HEK293 (cell line): ENCODE measurements around the gene GLCCI1.

Experiments used
- CTCF ChIA-PET: fragments of 350-600 bp; formaldehyde crosslinking; extraction: SDS; loops from one replicate; lab custom pipeline; 2021; ENCODE audit warnings: antibody characterized with exemption; lab: Yijun Ruan, JAX
- POLR2A ChIA-PET: fragments of 300-600 bp; formaldehyde crosslinking; extraction: SDS; loops from one replicate; lab custom pipeline; 2020; ENCODE audit warnings: antibody characterized with exemption, inconsistent platforms; lab: Yijun Ruan, JAX
- H3K27ac ChIP-seq: fragments of 200-500 bp; sonication (Bioruptor generic); 2 replicates; pipeline ENCODE4 v1.5.1; 2014; ENCODE audit warnings: low read depth, low read length, control low read depth, inconsistent platforms; ENCODE audit errors: extremely low read depth
- H3K36me3 ChIP-seq, 2 experiments: fragments of 200-500 bp in 1 of 2; sonication (Bioruptor generic) in 1 of 2; 1 replicate in 1 of 2; 2 replicates in 1 of 2; pipeline ENCODE4 v1.5.1; 2014 to 2017; ENCODE audit warnings: inconsistent platforms in 2 of 2, low read length in 2 of 2; ENCODE audit not compliant: control insufficient read depth in 2 of 2, insufficient read depth in 1 of 2
- H3K4me1 ChIP-seq: fragments of 200-500 bp; sonication (Bioruptor generic); 2 replicates; pipeline ENCODE4 v1.5.1; 2014; ENCODE audit warnings: mild to moderate bottlenecking, low read length, inconsistent platforms; ENCODE audit not compliant: control insufficient read depth, insufficient read depth
- H3K4me3 ChIP-seq: 2 replicates; pipeline ENCODE4 v1.5.1; 2011; ENCODE audit warnings: low read depth, mild to moderate bottlenecking, control low read depth, low read length, moderate library complexity
- H3K9me3 ChIP-seq: fragments of 200-500 bp; sonication (Bioruptor generic); 2 replicates; pipeline ENCODE4 v1.5.1; 2014; ENCODE audit warnings: low read depth, low read length, inconsistent platforms; ENCODE audit not compliant: control insufficient read depth, insufficient read depth
- AEBP2 ChIP-seq: fragments of 450-650 bp; formaldehyde crosslinking; IDR thresholded peaks from 2 replicates; pipeline ENCODE4 v1.5.1; 2016; ENCODE audit warnings: missing biosample characterization, missing genetic modification characterization, borderline replicate concordance
- GFI1B ChIP-seq: fragments of 450-650 bp; formaldehyde crosslinking; IDR thresholded peaks from 2 replicates; pipeline ENCODE4 v1.5.1; 2016; ENCODE audit warnings: missing biosample characterization, missing genetic modification characterization
- HOXA7 ChIP-seq: sonication (generic); formaldehyde crosslinking; IDR thresholded peaks from 2 replicates; pipeline ENCODE4 v1.8.1; 2022; ENCODE audit warnings: missing genetic modification reagents, borderline replicate concordance
- KLF7 ChIP-seq: fragments of 450-650 bp; formaldehyde crosslinking; IDR thresholded peaks from 2 replicates; pipeline ENCODE4 v1.5.1; 2016; ENCODE audit warnings: missing biosample characterization, missing genetic modification characterization, borderline replicate concordance
- KLF9 ChIP-seq: fragments of 450-650 bp; formaldehyde crosslinking; IDR thresholded peaks from 2 replicates; pipeline ENCODE4 v1.5.1; 2016; ENCODE audit warnings: missing biosample characterization, missing genetic modification characterization, low read depth
- SALL2 ChIP-seq: fragments of 450-650 bp; formaldehyde crosslinking; IDR thresholded peaks from 2 replicates; pipeline ENCODE4 v1.5.0; 2017; ENCODE audit warnings: missing biosample characterization, mild to moderate bottlenecking, missing genetic modification characterization, borderline replicate concordance
- SCRT1 ChIP-seq: fragments of 450-650 bp; formaldehyde crosslinking; IDR thresholded peaks from 2 replicates; pipeline ENCODE4 v1.5.1; 2016; ENCODE audit warnings: missing biosample characterization, missing genetic modification characterization, borderline replicate concordance
- SCRT2 ChIP-seq: fragments of 450-650 bp; formaldehyde crosslinking; IDR thresholded peaks from 2 replicates; pipeline ENCODE4 v1.5.1; 2016; ENCODE audit warnings: missing biosample characterization, missing genetic modification characterization
- ZBTB21 ChIP-seq: fragments of 450-650 bp; formaldehyde crosslinking; IDR thresholded peaks from 2 replicates; pipeline ENCODE4 v1.5.1; 2017; ENCODE audit warnings: missing biosample characterization, missing genetic modification characterization
- ZBTB7A ChIP-seq: fragments of 450-650 bp; formaldehyde crosslinking; IDR thresholded peaks from 2 replicates; pipeline ENCODE4 v1.5.1; 2016; ENCODE audit warnings: low read depth, missing biosample characterization, missing genetic modification characterization
- ZEB2 ChIP-seq: fragments of 450-650 bp; formaldehyde crosslinking; IDR thresholded peaks from 2 replicates; pipeline ENCODE4 v1.5.1; 2016; ENCODE audit warnings: missing biosample characterization, missing genetic modification characterization
- ZNF140 ChIP-seq: fragments of 450-650 bp; formaldehyde crosslinking; IDR thresholded peaks from 2 replicates; pipeline ENCODE4 v1.5.1; 2016; ENCODE audit warnings: missing biosample characterization, missing genetic modification characterization
- ZNF16 ChIP-seq: fragments of 450-650 bp; formaldehyde crosslinking; IDR thresholded peaks from 2 replicates; pipeline ENCODE4 v1.5.1; 2016; ENCODE audit warnings: low read depth, missing biosample characterization, missing genetic modification characterization
- ZNF274 ChIP-seq, 2 experiments: fragments of 200-500 bp in 1 of 2; fragments of 450-650 bp in 1 of 2; sonication (Bioruptor generic) in 1 of 2; formaldehyde crosslinking in 1 of 2; IDR thresholded peaks; 2 replicates each; pipeline versions ENCODE4 v1.5.1 to v1.6.1; 2014 to 2016; ENCODE audit warnings: borderline replicate concordance in 1 of 2, inconsistent platforms in 1 of 2, low read length in 1 of 2, missing biosample characterization in 1 of 2, missing genetic modification characterization in 1 of 2
- ZNF350 ChIP-seq: fragments of 450-650 bp; formaldehyde crosslinking; IDR thresholded peaks from 2 replicates; pipeline ENCODE4 v1.5.0; 2017; ENCODE audit warnings: missing biosample characterization, mild to moderate bottlenecking, missing genetic modification characterization
- ZNF544 ChIP-seq: fragments of 450-650 bp; formaldehyde crosslinking; IDR thresholded peaks from 2 replicates; pipeline ENCODE4 v1.5.0; 2017; ENCODE audit warnings: missing biosample characterization, missing genetic modification characterization
- ZNF555 ChIP-seq: fragments of 450-650 bp; formaldehyde crosslinking; conservative IDR thresholded peaks from 2 replicates; pipeline ENCODE4 v1.5.1; 2017; ENCODE audit warnings: missing biosample characterization, mild to moderate bottlenecking, missing genetic modification characterization, inconsistent platforms
- ZNF560 ChIP-seq: fragments of 450-650 bp; formaldehyde crosslinking; IDR thresholded peaks from 2 replicates; pipeline ENCODE4 v1.5.1; 2017; ENCODE audit warnings: missing biosample characterization, missing genetic modification characterization, borderline replicate concordance
- ZNF645 ChIP-seq: fragments of 450-650 bp; formaldehyde crosslinking; IDR thresholded peaks from 2 replicates; pipeline ENCODE4; 2016; ENCODE audit warnings: missing biosample characterization, missing genetic modification characterization
- ZNF670 ChIP-seq: fragments of 450-650 bp; formaldehyde crosslinking; IDR thresholded peaks from 2 replicates; pipeline ENCODE4 v1.5.1; 2016; ENCODE audit warnings: missing biosample characterization, missing genetic modification characterization, low read depth
- ZNF837 ChIP-seq: fragments of 450-650 bp; formaldehyde crosslinking; IDR thresholded peaks from 2 replicates; pipeline ENCODE4 v1.5.1; 2016; ENCODE audit warnings: missing biosample characterization, missing genetic modification characterization
- ZSCAN18 ChIP-seq: fragments of 450-650 bp; formaldehyde crosslinking; IDR thresholded peaks from 2 replicates; pipeline ENCODE4 v1.5.1; 2016; ENCODE audit warnings: missing biosample characterization, missing genetic modification characterization
- ZXDB ChIP-seq: fragments of 450-650 bp; formaldehyde crosslinking; IDR thresholded peaks from 2 replicates; pipeline ENCODE4 v1.5.1; 2016; ENCODE audit warnings: missing biosample characterization, missing genetic modification characterization
- TF ChIP-seq, protein P1 (sequence below): fragments of 450-650 bp; formaldehyde crosslinking; IDR thresholded peaks from 2 replicates; pipeline ENCODE4 v1.5.1; 2016; ENCODE audit warnings: missing biosample characterization, missing genetic modification characterization

The GLCCI1 gene

GRCh38 chr7:8000315-8000941, 31.8 kb downstream of the GLCCI1 start:
- H3K4me3 ChIP-seq, result no peak overlapping the region
- ChIA-PET POLR2A (no interaction called here), CTCF (no interaction called here)
- peaks cover 0 to 4% of the 10 kb centered on the region in 2 experiments; a peak in 2 of 3 replicates for H3K36me3 ChIP-seq
- H3K27ac ChIP-seq, result no peak overlapping the region
- no peaks in the 10 kb centered on the region for H3K9me3 ChIP-seq
- no peak for TF ChIP-seq ZNF837
- TF ChIP-seq ZNF645 (tag by site-specific recombination), result no peak
- no peak for TF ChIP-seq KLF9 (tag by site-specific recombination)
- TF ChIP-seq SCRT1, result no peak
- TF ChIP-seq ZNF274 (IDR thresholded peaks at IDR 0.05; ENCODE audit: low read length), result no peak
- TF ChIP-seq ZNF274 (tag by site-specific recombination; IDR thresholded peaks at IDR 0.05; ENCODE audit: borderline replicate concordance), result no peak
- TF ChIP-seq ZNF560, result no peak
- TF ChIP-seq, protein P1, sequence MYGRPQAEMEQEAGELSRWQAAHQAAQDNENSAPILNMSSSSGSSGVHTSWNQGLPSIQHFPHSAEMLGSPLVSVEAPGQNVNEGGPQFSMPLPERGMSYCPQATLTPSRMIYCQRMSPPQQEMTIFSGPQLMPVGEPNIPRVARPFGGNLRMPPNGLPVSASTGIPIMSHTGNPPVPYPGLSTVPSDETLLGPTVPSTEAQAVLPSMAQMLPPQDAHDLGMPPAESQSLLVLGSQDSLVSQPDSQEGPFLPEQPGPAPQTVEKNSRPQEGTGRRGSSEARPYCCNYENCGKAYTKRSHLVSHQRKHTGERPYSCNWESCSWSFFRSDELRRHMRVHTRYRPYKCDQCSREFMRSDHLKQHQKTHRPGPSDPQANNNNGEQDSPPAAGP (tag by site-specific recombination), result no peak
- no peak for TF ChIP-seq ZNF350 (tag by site-specific recombination)
- TF ChIP-seq ZNF140, result no peak
- H3K4me1 ChIP-seq, result no peaks in the 10 kb centered on the region

DNA sequence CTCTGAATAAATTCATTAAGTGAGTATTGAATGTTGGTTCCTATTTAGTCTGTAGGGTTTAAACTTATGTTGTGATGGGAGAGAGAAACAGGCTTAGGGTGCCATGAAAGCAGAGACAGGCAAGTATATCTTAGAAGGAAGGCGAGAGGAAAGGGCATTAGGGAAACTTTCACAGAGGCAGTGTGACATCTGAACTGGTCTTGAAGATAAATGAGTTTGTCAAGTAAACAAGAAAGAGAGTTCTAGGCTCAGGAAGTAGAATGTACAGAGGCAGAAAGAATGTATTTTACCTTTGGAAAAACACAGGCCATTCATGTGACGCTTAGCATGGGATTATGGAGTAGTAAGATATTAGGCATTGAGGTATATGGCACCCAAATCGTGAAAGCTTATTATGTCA, 34.5 kb downstream of the GLCCI1 start:
- ChIA-PET CTCF (no interaction called here), POLR2A (no interaction called here)
- Histone ChIP-seq H3K36me3 (peaks cover 4 to 14% of the 10 kb centered on the region in 2 experiments), H3K4me3 (no peak overlapping the region), H3K4me1 (no peaks in the 10 kb centered on the region), H3K27ac (no peak overlapping the region), H3K9me3 (no peaks in the 10 kb centered on the region)
- TF ChIP-seq ZNF670 (no peak), ZNF544 (no peak), ZBTB21 (tag by site-specific recombination) (no peak), HOXA7 (CRISPR knock-in tag) (no peak), ZSCAN18 (no peak), SCRT2 (tag by site-specific recombination) (no peak), ZEB2 (no peak), ZNF274 (IDR thresholded peaks at IDR 0.05; ENCODE audit: low read length) (no peak), ZNF274 (tag by site-specific recombination; IDR thresholded peaks at IDR 0.05; ENCODE audit: borderline replicate concordance) (no peak), ZNF16 (no peak), AEBP2 (no peak), GFI1B (tag by site-specific recombination) (no peak), KLF7 (tag by site-specific recombination) (no peak), SALL2 (tag by site-specific recombination) (no peak), KLF9 (tag by site-specific recombination) (no peak), ZNF555 (tag by site-specific recombination) (no peak), ZXDB (tag by site-specific recombination) (no peak), ZBTB7A (tag by site-specific recombination) (no peak)
